Astrocyte (in vitro differentiated cells and primary cell): Measurements from ENCODE around the gene PLPP4. TPM values are rescaled to one million over a fixed set of nuclear protein-coding genes. Genes with fewer than 3 reads are reported as not detected.

Experiments
- DNase-seq: peaks from one replicate; pipeline ENCODE4 v3.0.0-alpha.2; 2010; ENCODE audit warnings: low read depth
- FAIRE-seq: peaks from 2 replicates; lab custom pipeline; 2011; peaks lifted over from hg19 to GRCh38; lab: Jason Lieb, UNC
- H2AFZ ChIP-seq: 2 replicates; pipeline ENCODE4 v1.6.0; 2012; ENCODE audit warnings: low read depth, low read length, inconsistent platforms
- H3K27ac ChIP-seq: 2 replicates; pipeline ENCODE4 v1.5.1; 2011; ENCODE audit warnings: low read depth, low read length, inconsistent platforms
- H3K27me3 ChIP-seq: 2 replicates; pipeline ENCODE4 v1.6.0; 2011; ENCODE audit warnings: low read length, inconsistent platforms; ENCODE audit not compliant: insufficient read depth
- H3K36me3 ChIP-seq: 2 replicates; pipeline ENCODE4 v1.5.1; 2011; ENCODE audit warnings: low read length, inconsistent platforms; ENCODE audit not compliant: insufficient read depth
- H3K4me1 ChIP-seq: 2 replicates; pipeline ENCODE4 v1.5.1; 2011; ENCODE audit warnings: low read length, inconsistent platforms; ENCODE audit not compliant: insufficient read depth
- H3K4me2 ChIP-seq: 2 replicates; pipeline ENCODE4 v1.6.0; 2012; ENCODE audit warnings: low read length, inconsistent platforms
- H3K4me3 ChIP-seq: 2 replicates; pipeline ENCODE4 v1.5.1; 2011; ENCODE audit warnings: low read depth, mild to moderate bottlenecking, low read length, inconsistent platforms; ENCODE audit not compliant: insufficient read depth
- H3K79me2 ChIP-seq: 2 replicates; pipeline ENCODE4 v1.6.0; 2012; ENCODE audit warnings: mild to moderate bottlenecking, low read length, inconsistent platforms; ENCODE audit not compliant: insufficient read depth
- H3K9ac ChIP-seq: 2 replicates; pipeline ENCODE4 v1.6.0; 2012; ENCODE audit warnings: mild to moderate bottlenecking, low read length, inconsistent platforms
- H3K9me3 ChIP-seq: 2 replicates; pipeline ENCODE4 v1.5.1; 2012; ENCODE audit warnings: low read depth, mild to moderate bottlenecking, low read length, inconsistent platforms; ENCODE audit not compliant: insufficient read depth
- H4K20me1 ChIP-seq: 2 replicates; pipeline ENCODE4 v1.6.0; 2012; ENCODE audit warnings: low read length, inconsistent platforms; ENCODE audit not compliant: insufficient read depth
- H3K27ac Mint-ChIP-seq: one replicate; pipeline ENCODE4 v1.8.0; 2021; ENCODE audit warnings: mild to moderate bottlenecking, mixed read lengths; ENCODE audit not compliant: unreplicated experiment
- H3K27me3 Mint-ChIP-seq: one replicate; pipeline ENCODE4 v1.8.0; 2021; ENCODE audit warnings: low read depth, mixed read lengths; ENCODE audit not compliant: unreplicated experiment
- H3K36me3 Mint-ChIP-seq: one replicate; pipeline ENCODE4 v1.8.0; 2021; ENCODE audit warnings: low read depth, mixed read lengths; ENCODE audit not compliant: unreplicated experiment
- H3K4me1 Mint-ChIP-seq: one replicate; pipeline ENCODE4 v1.8.0; 2021; ENCODE audit warnings: low read depth, mixed read lengths; ENCODE audit not compliant: unreplicated experiment
- H3K4me3 Mint-ChIP-seq: one replicate; pipeline ENCODE4 v1.8.0; 2021; ENCODE audit warnings: mild to moderate bottlenecking, moderate library complexity, mixed read lengths; ENCODE audit not compliant: unreplicated experiment
- H3K9me3 Mint-ChIP-seq: one replicate; pipeline ENCODE4 v1.8.0; 2021; ENCODE audit warnings: mild to moderate bottlenecking, mixed read lengths; ENCODE audit not compliant: unreplicated experiment
- EZH2 ChIP-seq: IDR thresholded peaks from 2 replicates; pipeline ENCODE4 v1.6.1; 2012; ENCODE audit warnings: mild to moderate bottlenecking, low read length, inconsistent platforms; ENCODE audit not compliant: insufficient read depth
- total RNA-seq: library from RNA; stranded (reverse); gene quantifications from 2 replicates; pipeline ENCODE4 v1.2.1, GENCODE V29; 2021
- TF ChIP-seq, protein P1 (sequence below): IDR thresholded peaks from 2 replicates; pipeline ENCODE4 v1.5.1; 2011; ENCODE audit warnings: low read depth, mild to moderate bottlenecking, inconsistent platforms, low read length, moderate library complexity; ENCODE audit not compliant: insufficient read depth

Gene PLPP4
- total RNA-seq, 1 donor from 2014 or later: 44.1 TPM

DNA sequence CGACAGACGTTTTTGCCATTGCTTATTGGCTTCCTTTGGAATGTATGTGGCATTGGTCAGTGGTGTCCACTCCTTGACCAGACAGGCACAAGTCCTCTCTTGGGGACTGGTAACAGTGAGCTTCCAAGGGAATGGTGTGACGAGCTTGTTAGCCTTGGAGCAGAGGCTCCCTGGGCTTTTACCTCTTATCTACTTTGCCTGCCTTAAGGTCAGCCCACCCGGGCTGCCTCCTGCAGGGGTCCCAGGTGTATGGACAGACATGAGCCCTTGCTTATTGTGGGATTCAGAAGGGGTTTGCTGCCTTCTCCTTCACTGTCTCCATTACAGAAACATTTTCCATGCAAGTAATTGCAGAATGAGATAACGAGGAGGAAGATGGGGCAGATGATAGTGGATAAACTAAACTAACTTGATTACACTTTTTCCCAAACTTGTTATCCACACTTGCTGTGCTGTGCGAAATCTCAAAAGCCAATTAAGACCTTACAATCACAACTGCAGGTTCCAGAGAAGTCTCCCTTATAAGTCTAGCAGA, 29.7 kb downstream of the PLPP4 start:
- no peaks in the 10 kb centered on the region for H3K36me3 ChIP-seq
- H3K9ac ChIP-seq: no peak overlapping the region
- H3K4me2 ChIP-seq: no peak overlapping the region
- no peaks in the 10 kb centered on the region for H3K4me1 ChIP-seq
- peaks cover 15% of the 10 kb centered on the region for H3K9me3 Mint-ChIP-seq
- H3K36me3 Mint-ChIP-seq: peaks cover 36% of the 10 kb centered on the region
- H3K27ac ChIP-seq: no peak overlapping the region
- no peak overlapping the region for H3K4me3 ChIP-seq
- TF ChIP-seq, protein P1, sequence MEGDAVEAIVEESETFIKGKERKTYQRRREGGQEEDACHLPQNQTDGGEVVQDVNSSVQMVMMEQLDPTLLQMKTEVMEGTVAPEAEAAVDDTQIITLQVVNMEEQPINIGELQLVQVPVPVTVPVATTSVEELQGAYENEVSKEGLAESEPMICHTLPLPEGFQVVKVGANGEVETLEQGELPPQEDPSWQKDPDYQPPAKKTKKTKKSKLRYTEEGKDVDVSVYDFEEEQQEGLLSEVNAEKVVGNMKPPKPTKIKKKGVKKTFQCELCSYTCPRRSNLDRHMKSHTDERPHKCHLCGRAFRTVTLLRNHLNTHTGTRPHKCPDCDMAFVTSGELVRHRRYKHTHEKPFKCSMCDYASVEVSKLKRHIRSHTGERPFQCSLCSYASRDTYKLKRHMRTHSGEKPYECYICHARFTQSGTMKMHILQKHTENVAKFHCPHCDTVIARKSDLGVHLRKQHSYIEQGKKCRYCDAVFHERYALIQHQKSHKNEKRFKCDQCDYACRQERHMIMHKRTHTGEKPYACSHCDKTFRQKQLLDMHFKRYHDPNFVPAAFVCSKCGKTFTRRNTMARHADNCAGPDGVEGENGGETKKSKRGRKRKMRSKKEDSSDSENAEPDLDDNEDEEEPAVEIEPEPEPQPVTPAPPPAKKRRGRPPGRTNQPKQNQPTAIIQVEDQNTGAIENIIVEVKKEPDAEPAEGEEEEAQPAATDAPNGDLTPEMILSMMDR: no peak
- TF ChIP-seq EZH2: no peak
- DNase-seq (no peak), FAIRE-seq (no peak)
- H3K27me3 Mint-ChIP-seq: no peaks in the 10 kb centered on the region
- H3K4me3 Mint-ChIP-seq: no peak overlapping the region
- H3K4me1 Mint-ChIP-seq: peaks cover 18% of the 10 kb centered on the region
- H3K27me3 ChIP-seq: no peaks in the 10 kb centered on the region
- H3K79me2 ChIP-seq: peaks cover 70% of the 10 kb centered on the region
- peaks cover 63% of the 10 kb centered on the region for H4K20me1 ChIP-seq
- H3K9me3 ChIP-seq: no peaks in the 10 kb centered on the region
- no peak overlapping the region for H3K27ac Mint-ChIP-seq
- H2AFZ ChIP-seq: no peak overlapping the region

GRCh38 chr10:120490288-120490687, 33.3 kb downstream of the PLPP4 start:
- no peaks in the 10 kb centered on the region for H3K27me3 Mint-ChIP-seq
- no peaks in the 10 kb centered on the region for H3K9me3 Mint-ChIP-seq
- H3K27me3 ChIP-seq: no peaks in the 10 kb centered on the region
- H3K4me3 Mint-ChIP-seq: no peak overlapping the region
- H3K79me2 ChIP-seq: peaks cover 72% of the 10 kb centered on the region
- peaks cover under 1% of the 10 kb centered on the region for H3K4me1 ChIP-seq
- H3K4me3 ChIP-seq: no peak overlapping the region
- no peaks in the 10 kb centered on the region for H3K36me3 ChIP-seq
- H3K27ac Mint-ChIP-seq: no peak overlapping the region
- H3K27ac ChIP-seq: no peak overlapping the region
- TF ChIP-seq, protein P1: no peak
- TF ChIP-seq EZH2: no peak
- peaks cover 21% of the 10 kb centered on the region for H3K36me3 Mint-ChIP-seq
- peaks cover 77% of the 10 kb centered on the region for H4K20me1 ChIP-seq
- DNase-seq: no peak
- no peak overlapping the region for H2AFZ ChIP-seq
- no peak for FAIRE-seq
- H3K4me1 Mint-ChIP-seq: peaks cover 28% of the 10 kb centered on the region
- no peaks in the 10 kb centered on the region for H3K9me3 ChIP-seq
- no peak overlapping the region for H3K4me2 ChIP-seq
- H3K9ac ChIP-seq: no peak overlapping the region

DNA sequence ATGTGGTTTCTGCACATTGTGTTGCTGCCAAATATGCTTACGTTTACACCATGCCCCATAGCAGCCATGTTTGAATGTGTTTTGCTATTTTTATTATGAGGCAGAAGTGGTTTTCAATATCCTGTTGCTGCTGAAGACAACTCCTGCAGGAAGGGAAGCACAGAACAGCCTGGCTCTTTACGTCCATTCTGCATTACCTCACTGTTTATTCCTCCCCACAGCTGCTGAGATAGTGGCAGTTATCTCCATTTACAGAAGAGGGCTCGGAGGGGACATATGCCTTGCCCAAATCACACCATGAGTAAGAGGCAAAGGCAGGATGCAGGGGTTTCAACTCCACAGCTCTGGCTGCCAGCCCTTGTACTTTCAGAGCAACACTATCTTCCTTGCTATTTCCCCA, 35.3 kb downstream of the PLPP4 start:
- H3K27me3 ChIP-seq: no peaks in the 10 kb centered on the region
- no peak overlapping the region for H2AFZ ChIP-seq
- Mint-ChIP-seq H3K4me1 (peaks cover 35% of the 10 kb centered on the region), H3K27me3 (no peaks in the 10 kb centered on the region), H3K36me3 (peaks cover 20% of the 10 kb centered on the region), H3K9me3 (no peaks in the 10 kb centered on the region), H3K27ac (no peak overlapping the region), H3K4me3 (no peak overlapping the region)
- TF ChIP-seq EZH2: no peak
- TF ChIP-seq, protein P1: no peak
- H3K4me1 ChIP-seq: peaks cover 4% of the 10 kb centered on the region
- H3K9me3 ChIP-seq: no peaks in the 10 kb centered on the region
- no peak overlapping the region for H3K27ac ChIP-seq
- DNase-seq (peak; percentile 51), FAIRE-seq (no peak)
- H4K20me1 ChIP-seq: peaks cover 76% of the 10 kb centered on the region
- peaks cover 73% of the 10 kb centered on the region for H3K79me2 ChIP-seq
- no peak overlapping the region for H3K4me3 ChIP-seq
- no peak overlapping the region for H3K9ac ChIP-seq
- peaks cover 2% of the 10 kb centered on the region for H3K36me3 ChIP-seq
- H3K4me2 ChIP-seq: no peak overlapping the region
